ENCODE measurements around the gene HACD1.
A peak's percentile ranks its signal among the peaks of the same experiment; 100 is the strongest.

Gene HACD1

GRCh38 chr10:17617031-17617911 is at the start of gene HACD1:
HACD1 (minus strand) TSS chr10:17617374; CDS start chr10:17617339, 35 bp downstream.
- Histone ChIP-seq H3K79me2 (ENCODE audit: control insufficient read depth, low read length) (no peaks in the 10 kb centered on the region), H3K27me3 (ENCODE audit: control insufficient read depth, low read length) (peaks cover 12% of the 10 kb centered on the region), H3K9me3 (ENCODE audit: control insufficient read depth, insufficient read depth, low read length) (no peaks in the 10 kb centered on the region), H3K27ac (ENCODE audit: low read depth, low read length) (no peak within 1 kb of the TSS), H3K4me2 (ENCODE audit: low read length) (peak within 1 kb of the TSS; percentile 76), H3F3A (ENCODE audit: control insufficient read depth, insufficient read depth) (no peaks in the 10 kb centered on the region), H4K20me1 (ENCODE audit: control insufficient read depth, insufficient read depth, low read depth, low read length) (no peaks in the 10 kb centered on the region), H3K36me3 (ENCODE audit: control insufficient read depth, low read length) (no peaks in the 10 kb centered on the region), H3K4me3 (ENCODE audit: low read length) (peak within 1 kb of the TSS; percentile 62), H3K9me2 (replicated peaks; ENCODE audit: control insufficient read depth, low read length) (no peaks in the 10 kb centered on the region), H3K4me1 (ENCODE audit: control insufficient read depth, low read length) (peaks cover 5% of the 10 kb centered on the region)
- TF ChIP-seq CTCF (IDR thresholded peaks at IDR 0.05; ENCODE audit: low read depth, low read length, poor library complexity, severe bottlenecking), result no peak
- no peak for TF ChIP-seq EZH2phosphoT487 (IDR thresholded peaks at IDR 0.05; ENCODE audit: borderline replicate concordance, low read length)

- H3K36me3 ChIP-seq (ENCODE audit: control insufficient read depth, low read length), result peaks cover 13% of the 10 kb centered on the region
- H3K27ac ChIP-seq (ENCODE audit: low read depth, low read length), result no peak overlapping the region
These were observed 48.6 kb upstream of the HACD1 start for GRCh38 chr10:17665747-17666146.

GRCh38 chr10:17663450-17663849 is 46.3 kb upstream of the HACD1 start:
- Histone ChIP-seq H3K36me3 (ENCODE audit: control insufficient read depth, low read length) (peaks cover 15% of the 10 kb centered on the region), H3F3A (ENCODE audit: control insufficient read depth, insufficient read depth) (no peaks in the 10 kb centered on the region), H3K4me2 (ENCODE audit: low read length) (no peak overlapping the region), H3K4me1 (ENCODE audit: control insufficient read depth, low read length) (peaks cover 3% of the 10 kb centered on the region; the same call in 1 of the 2 replicates), H3K4me3 (ENCODE audit: low read length) (no peak overlapping the region), H3K27ac (ENCODE audit: low read depth, low read length) (no peak overlapping the region), H3K9me3 (ENCODE audit: control insufficient read depth, insufficient read depth, low read length) (no peaks in the 10 kb centered on the region), H3K27me3 (ENCODE audit: control insufficient read depth, low read length) (no peaks in the 10 kb centered on the region), H4K20me1 (ENCODE audit: control insufficient read depth, insufficient read depth, low read depth, low read length) (no peaks in the 10 kb centered on the region), H3K79me2 (ENCODE audit: control insufficient read depth, low read length) (peaks cover 20% of the 10 kb centered on the region), H3K9me2 (replicated peaks; ENCODE audit: control insufficient read depth, low read length) (no peaks in the 10 kb centered on the region)
- TF ChIP-seq EZH2phosphoT487 (IDR thresholded peaks at IDR 0.05; ENCODE audit: borderline replicate concordance, low read length) (no peak), CTCF (IDR thresholded peaks at IDR 0.05; ENCODE audit: low read depth, low read length, poor library complexity, severe bottlenecking) (no peak)

More at GRCh38 chr10:17665747-17666146, 48.6 kb upstream of the HACD1 start:
- Histone ChIP-seq H3K9me3 (ENCODE audit: control insufficient read depth, insufficient read depth, low read length) (no peaks in the 10 kb centered on the region), H3K79me2 (ENCODE audit: control insufficient read depth, low read length) (peaks cover 10% of the 10 kb centered on the region), H3F3A (ENCODE audit: control insufficient read depth, insufficient read depth) (no peaks in the 10 kb centered on the region), H3K27me3 (ENCODE audit: control insufficient read depth, low read length) (no peaks in the 10 kb centered on the region), H3K4me3 (ENCODE audit: low read length) (no peak overlapping the region), H4K20me1 (ENCODE audit: control insufficient read depth, insufficient read depth, low read depth, low read length) (no peaks in the 10 kb centered on the region), H3K9me2 (replicated peaks; ENCODE audit: control insufficient read depth, low read length) (no peaks in the 10 kb centered on the region), H3K4me2 (ENCODE audit: low read length) (no peak overlapping the region), H3K4me1 (ENCODE audit: control insufficient read depth, low read length) (peaks cover 7% of the 10 kb centered on the region; the same call in 1 of the 2 replicates)
- no peak for TF ChIP-seq CTCF (IDR thresholded peaks at IDR 0.05; ENCODE audit: low read depth, low read length, poor library complexity, severe bottlenecking)
- TF ChIP-seq EZH2phosphoT487 (IDR thresholded peaks at IDR 0.05; ENCODE audit: borderline replicate concordance, low read length), result no peak

All from DOHH2 (cell line).